ENCODE results near the gene XPO6. TPM values are rescaled to one million over a fixed set of nuclear protein-coding genes. Genes with fewer than 3 reads are reported as not detected.

The XPO6 gene
- total RNA-seq, 1 donor from 2014 or later = 115 TPM

DNA sequence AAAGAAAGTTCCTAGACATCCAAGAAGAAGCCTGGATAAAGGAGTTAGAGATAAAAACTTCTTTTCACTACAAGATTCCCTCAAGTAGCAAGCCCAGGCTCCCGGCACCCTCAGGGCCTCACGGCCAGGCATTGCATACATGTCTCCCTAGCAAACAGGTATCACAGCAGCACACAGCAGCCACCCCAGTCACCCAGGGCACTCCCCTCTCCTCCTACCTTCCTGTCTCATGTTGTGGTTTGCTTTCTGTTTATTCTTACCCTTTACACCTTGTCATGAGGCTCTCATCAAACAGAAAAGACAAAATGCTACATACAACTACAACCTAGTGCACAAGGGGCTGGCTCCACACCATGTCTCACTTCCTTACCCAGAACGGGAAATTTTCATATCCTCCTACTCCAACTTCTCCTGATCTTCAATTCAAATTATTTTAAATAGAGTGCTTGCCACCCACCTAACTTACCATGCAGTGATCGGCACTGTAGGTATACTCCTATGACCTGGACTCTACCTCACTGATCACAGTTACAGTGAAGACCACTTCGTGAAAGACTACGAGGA, 42.7 kb downstream of the XPO6 start:
- Mint-ChIP-seq H3K27me3 (ENCODE audit: low read depth) (no peaks in the 10 kb centered on the region), H3K4me1 (no peaks in the 10 kb centered on the region), H3K4me3 (no peak overlapping the region), H3K27ac (no peak overlapping the region), H3K9me3 (no peaks in the 10 kb centered on the region), H3K36me3 (peaks cover 34% of the 10 kb centered on the region)
- no peak for DNase-seq (ENCODE audit: low spot score in 2 of 2, unreplicated experiment in 2 of 2)
- TF ChIP-seq, protein P1, sequence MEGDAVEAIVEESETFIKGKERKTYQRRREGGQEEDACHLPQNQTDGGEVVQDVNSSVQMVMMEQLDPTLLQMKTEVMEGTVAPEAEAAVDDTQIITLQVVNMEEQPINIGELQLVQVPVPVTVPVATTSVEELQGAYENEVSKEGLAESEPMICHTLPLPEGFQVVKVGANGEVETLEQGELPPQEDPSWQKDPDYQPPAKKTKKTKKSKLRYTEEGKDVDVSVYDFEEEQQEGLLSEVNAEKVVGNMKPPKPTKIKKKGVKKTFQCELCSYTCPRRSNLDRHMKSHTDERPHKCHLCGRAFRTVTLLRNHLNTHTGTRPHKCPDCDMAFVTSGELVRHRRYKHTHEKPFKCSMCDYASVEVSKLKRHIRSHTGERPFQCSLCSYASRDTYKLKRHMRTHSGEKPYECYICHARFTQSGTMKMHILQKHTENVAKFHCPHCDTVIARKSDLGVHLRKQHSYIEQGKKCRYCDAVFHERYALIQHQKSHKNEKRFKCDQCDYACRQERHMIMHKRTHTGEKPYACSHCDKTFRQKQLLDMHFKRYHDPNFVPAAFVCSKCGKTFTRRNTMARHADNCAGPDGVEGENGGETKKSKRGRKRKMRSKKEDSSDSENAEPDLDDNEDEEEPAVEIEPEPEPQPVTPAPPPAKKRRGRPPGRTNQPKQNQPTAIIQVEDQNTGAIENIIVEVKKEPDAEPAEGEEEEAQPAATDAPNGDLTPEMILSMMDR (IDR thresholded peaks at IDR 0.05; ENCODE audit: unreplicated experiment) = no peak

DNA sequence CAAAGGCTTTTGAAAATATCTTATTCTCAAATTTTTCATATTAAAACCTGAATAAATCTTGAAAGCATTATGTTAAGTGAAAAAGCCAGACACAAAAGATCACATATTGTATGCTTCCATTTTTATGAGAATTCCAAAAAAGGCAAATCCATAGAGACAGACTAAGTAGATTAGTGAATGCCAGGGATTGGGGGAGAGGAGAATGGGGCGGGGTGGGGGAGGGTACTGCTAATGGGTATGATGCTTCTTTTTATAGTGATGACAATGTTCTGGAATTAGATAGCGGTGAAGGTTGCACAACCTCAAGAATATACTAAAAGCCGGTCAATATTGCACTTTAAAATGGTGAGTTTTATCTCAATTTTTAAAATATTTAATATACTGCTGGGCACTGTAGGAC, 44.0 kb downstream of the XPO6 start:
- H3K9me3 Mint-ChIP-seq = no peaks in the 10 kb centered on the region
- DNase-seq (ENCODE audit: low spot score in 2 of 2, unreplicated experiment in 2 of 2) = no peak
- no peaks in the 10 kb centered on the region for H3K4me1 Mint-ChIP-seq
- no peak overlapping the region for H3K27ac Mint-ChIP-seq
- no peak overlapping the region for H3K4me3 Mint-ChIP-seq
- H3K36me3 Mint-ChIP-seq = peaks cover 32% of the 10 kb centered on the region
- no peaks in the 10 kb centered on the region for H3K27me3 Mint-ChIP-seq (ENCODE audit: low read depth)
- TF ChIP-seq, protein P1 (IDR thresholded peaks at IDR 0.05; ENCODE audit: unreplicated experiment) = no peak

DNA sequence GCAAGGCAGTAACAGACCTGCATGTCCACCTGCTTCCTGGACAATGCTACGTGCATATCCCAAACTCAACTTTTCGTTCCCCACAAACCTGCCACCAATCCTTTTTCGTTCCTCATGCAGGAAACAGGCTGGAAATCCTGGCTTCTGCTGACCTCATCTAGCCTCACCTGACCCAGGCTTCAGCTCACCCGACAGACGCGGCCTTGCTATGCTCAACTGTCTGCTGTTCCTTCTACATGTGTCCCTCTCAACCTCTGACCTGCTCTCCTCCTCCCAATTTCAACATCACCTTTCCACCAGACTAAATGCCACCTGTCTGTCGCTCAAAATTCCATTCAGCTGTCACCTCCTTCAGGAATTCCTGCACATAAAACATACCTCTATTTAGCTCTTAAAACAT, 44.5 kb downstream of the XPO6 start:
- TF ChIP-seq, protein P1 (IDR thresholded peaks at IDR 0.05; ENCODE audit: unreplicated experiment) = no peak
- Mint-ChIP-seq H3K4me1 (no peaks in the 10 kb centered on the region), H3K36me3 (peaks cover 28% of the 10 kb centered on the region), H3K27me3 (ENCODE audit: low read depth) (no peaks in the 10 kb centered on the region), H3K27ac (no peak overlapping the region), H3K4me3 (no peak overlapping the region), H3K9me3 (no peaks in the 10 kb centered on the region)
- DNase-seq (ENCODE audit: low spot score in 2 of 2, unreplicated experiment in 2 of 2) = no peak

DNA sequence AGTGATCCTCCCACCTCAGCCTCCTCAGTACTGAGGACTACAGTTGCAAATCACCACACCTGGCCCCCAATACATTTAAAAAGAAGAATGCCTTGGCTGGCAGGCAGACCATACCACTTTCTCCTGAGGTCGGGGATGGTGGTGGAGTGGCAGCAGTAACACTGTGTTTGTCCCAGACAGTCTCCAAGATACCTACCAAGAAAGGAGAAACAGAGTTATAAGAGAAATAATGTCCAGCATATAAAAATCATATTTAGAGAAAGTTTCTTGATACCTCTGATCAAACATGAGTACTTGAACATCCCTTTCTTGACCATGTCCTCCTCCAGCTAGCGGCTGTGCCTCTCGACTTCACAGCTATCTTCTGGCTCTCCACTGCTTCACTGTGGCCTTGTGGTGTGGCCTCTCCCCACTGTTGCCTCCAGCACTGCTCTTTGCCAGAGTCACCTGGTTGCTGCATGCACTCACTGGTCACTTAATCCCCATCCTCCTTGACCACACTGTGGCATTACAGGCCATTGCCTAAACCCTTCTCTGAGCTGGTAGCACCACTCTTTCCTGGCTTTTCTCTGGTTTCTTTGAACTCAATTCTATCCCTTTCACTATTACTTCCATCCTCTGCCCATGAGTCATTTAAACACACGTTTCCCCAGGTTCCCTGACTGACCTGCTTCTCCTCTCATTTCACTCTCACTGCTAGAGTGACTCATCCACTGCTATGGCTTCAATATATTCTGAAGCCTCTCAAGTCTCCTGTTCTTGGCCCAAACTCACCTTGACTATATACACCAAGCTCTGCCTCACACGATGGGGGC, 45.2 kb downstream of the XPO6 start:
- no peaks in the 10 kb centered on the region for H3K27me3 Mint-ChIP-seq (ENCODE audit: low read depth)
- no peaks in the 10 kb centered on the region for H3K4me1 Mint-ChIP-seq
- TF ChIP-seq, protein P1 (IDR thresholded peaks at IDR 0.05; ENCODE audit: unreplicated experiment) = no peak
- no peak overlapping the region for H3K27ac Mint-ChIP-seq
- H3K9me3 Mint-ChIP-seq = no peaks in the 10 kb centered on the region
- DNase-seq (ENCODE audit: low spot score in 2 of 2, unreplicated experiment in 2 of 2) = no peak
- peaks cover 28% of the 10 kb centered on the region for H3K36me3 Mint-ChIP-seq
- no peak overlapping the region for H3K4me3 Mint-ChIP-seq

DNA sequence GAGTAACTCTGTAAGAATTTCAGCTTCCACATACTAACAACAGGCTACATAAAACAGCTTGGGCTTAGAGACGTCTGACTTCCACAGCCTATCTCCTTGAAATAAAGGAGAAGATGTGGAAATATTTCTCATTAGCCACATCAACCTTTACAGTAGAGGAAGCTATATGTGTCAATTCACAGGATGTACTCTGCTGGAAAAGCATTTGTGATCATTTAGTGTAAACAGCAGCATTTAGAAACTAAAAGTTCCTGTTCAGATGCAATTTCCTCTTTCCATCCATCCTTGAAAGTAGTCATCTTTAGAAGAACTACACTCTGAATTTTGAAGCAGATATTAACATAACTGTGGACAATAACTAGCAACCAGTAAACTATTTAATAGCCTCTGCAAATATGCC, 46.2 kb downstream of the XPO6 start:
- TF ChIP-seq, protein P1 (IDR thresholded peaks at IDR 0.05; ENCODE audit: unreplicated experiment) = no peak
- no peaks in the 10 kb centered on the region for H3K9me3 Mint-ChIP-seq
- no peaks in the 10 kb centered on the region for H3K27me3 Mint-ChIP-seq (ENCODE audit: low read depth)
- H3K4me1 Mint-ChIP-seq = peaks cover 2% of the 10 kb centered on the region
- no peak overlapping the region for H3K27ac Mint-ChIP-seq
- H3K36me3 Mint-ChIP-seq = peaks cover 28% of the 10 kb centered on the region
- no peak for DNase-seq (ENCODE audit: low spot score in 2 of 2, unreplicated experiment in 2 of 2)
- no peak overlapping the region for H3K4me3 Mint-ChIP-seq

All from mesothelial cell of epicardium (in vitro differentiated cells).